ENCODE results near the gene SLC25A21. TPM values are rescaled to one million over a fixed set of nuclear protein-coding genes. Genes with fewer than 3 reads are reported as not detected.

The SLC25A21 gene
- total and polyA plus RNA-seq, 8 donors, result 0.40 to 5.4 (median 1.3) TPM; not detected in 2

DNA sequence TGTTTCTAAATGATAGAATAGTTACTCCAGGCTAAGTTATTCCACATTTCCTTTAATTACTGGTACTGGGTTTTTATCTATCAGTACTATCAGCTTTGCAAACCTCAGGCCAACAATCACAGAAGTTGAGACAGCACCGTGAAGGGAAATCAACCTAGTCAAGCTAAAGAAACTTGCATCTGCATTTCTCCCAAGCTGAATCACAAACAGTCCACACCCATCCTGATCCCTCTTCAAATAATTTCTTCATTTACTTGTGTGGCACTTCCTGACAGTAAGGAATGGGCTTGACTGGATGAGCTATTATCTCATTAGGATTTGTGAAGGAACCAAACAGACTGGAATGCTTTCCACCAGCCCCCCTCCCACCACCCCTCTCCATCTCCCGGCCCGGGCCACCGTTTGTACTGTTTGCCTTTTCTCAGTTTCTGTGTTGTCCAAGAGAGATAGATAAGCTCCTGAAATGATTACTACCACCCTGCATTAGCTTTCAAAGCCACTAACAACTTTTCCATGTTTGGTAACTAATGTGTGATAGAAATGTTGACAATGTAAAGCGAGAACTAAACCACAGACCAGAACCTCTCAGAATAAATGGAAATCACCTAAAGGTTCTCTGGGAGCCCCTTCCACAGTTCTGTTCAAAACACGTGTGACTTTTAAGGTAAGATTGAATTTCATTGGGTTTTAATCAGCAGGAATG, 236.3 kb downstream of the SLC25A21 start:
- H3K4me1 ChIP-seq, result no peaks in the 10 kb centered on the region
- 17 to 33% (median 23%) methylated on average over 6 of the region's 6 CpGs for WGBS, 5 donors
- no peak overlapping the region for H3K27ac ChIP-seq
- DNase-seq, result no peak
- intact Hi-C loops (cut with DNase I; ENCODE audit: low total_unique reads), result loop anchor here (5.0 kb wide), 1 partner anchor 289 kb away; no protein-coding TSS in a partner anchor
- H3K4me3 ChIP-seq, result no peak overlapping the region
- no peaks in the 10 kb centered on the region for H3K27me3 ChIP-seq
- no peaks in the 10 kb centered on the region for H3K9me3 ChIP-seq
- TF ChIP-seq, protein P1, sequence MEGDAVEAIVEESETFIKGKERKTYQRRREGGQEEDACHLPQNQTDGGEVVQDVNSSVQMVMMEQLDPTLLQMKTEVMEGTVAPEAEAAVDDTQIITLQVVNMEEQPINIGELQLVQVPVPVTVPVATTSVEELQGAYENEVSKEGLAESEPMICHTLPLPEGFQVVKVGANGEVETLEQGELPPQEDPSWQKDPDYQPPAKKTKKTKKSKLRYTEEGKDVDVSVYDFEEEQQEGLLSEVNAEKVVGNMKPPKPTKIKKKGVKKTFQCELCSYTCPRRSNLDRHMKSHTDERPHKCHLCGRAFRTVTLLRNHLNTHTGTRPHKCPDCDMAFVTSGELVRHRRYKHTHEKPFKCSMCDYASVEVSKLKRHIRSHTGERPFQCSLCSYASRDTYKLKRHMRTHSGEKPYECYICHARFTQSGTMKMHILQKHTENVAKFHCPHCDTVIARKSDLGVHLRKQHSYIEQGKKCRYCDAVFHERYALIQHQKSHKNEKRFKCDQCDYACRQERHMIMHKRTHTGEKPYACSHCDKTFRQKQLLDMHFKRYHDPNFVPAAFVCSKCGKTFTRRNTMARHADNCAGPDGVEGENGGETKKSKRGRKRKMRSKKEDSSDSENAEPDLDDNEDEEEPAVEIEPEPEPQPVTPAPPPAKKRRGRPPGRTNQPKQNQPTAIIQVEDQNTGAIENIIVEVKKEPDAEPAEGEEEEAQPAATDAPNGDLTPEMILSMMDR (IDR thresholded peaks at IDR 0.05), result no peak
- TF ChIP-seq POLR2A (IDR thresholded peaks at IDR 0.05), result no peak
- no peak for TF ChIP-seq POLR2AphosphoS5 (IDR thresholded peaks at IDR 0.05)
- no peak for TF ChIP-seq EP300 (IDR thresholded peaks at IDR 0.05)
- no peaks in the 10 kb centered on the region for H3K36me3 ChIP-seq

DNA sequence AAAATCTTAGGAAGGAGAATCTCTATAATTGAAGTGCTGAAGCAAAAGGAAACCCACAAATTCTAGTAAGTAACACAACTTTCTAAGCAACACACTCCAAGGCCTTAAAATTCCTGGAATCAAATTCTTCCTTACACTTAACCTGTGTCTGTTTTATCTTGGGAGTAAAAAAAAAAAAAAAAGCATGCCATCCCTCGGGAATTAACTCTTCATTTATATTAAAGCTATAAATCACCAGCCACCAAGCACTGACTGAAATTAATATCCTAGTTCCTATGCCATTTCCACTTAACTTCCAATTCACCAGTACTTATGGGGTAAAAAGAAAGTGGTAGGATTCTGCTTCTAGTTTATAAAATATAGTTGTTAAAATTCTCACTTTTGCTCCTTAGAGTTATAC, 238.1 kb downstream of the SLC25A21 start:
- intact Hi-C loops (cut with DNase I; ENCODE audit: low total_unique reads), result no loop called here
- Histone ChIP-seq H3K27ac (no peak overlapping the region), H3K36me3 (no peaks in the 10 kb centered on the region), H3K4me1 (no peaks in the 10 kb centered on the region), H3K4me3 (no peak overlapping the region), H3K27me3 (no peaks in the 10 kb centered on the region), H3K9me3 (no peaks in the 10 kb centered on the region)
- no peak for DNase-seq
- WGBS, 5 donors, result 59 to 81% (median 70%) methylated on average over 1 of the region's 1 CpG
- TF ChIP-seq POLR2A (IDR thresholded peaks at IDR 0.05) (no peak), POLR2AphosphoS5 (IDR thresholded peaks at IDR 0.05) (no peak), EP300 (IDR thresholded peaks at IDR 0.05) (no peak)
- TF ChIP-seq, protein P1 (IDR thresholded peaks at IDR 0.05), result no peak

GRCh38 chr14:36931791-36932190, 240.6 kb downstream of the SLC25A21 start:
- 69 to 84% (median 73%) methylated on average over 2 of the region's 2 CpGs for WGBS, 5 donors
- intact Hi-C loops (cut with DNase I; ENCODE audit: low total_unique reads), result no loop called here
- Histone ChIP-seq H3K9me3 (no peaks in the 10 kb centered on the region), H3K4me3 (no peak overlapping the region), H3K27ac (no peak overlapping the region), H3K36me3 (no peaks in the 10 kb centered on the region), H3K4me1 (no peaks in the 10 kb centered on the region), H3K27me3 (no peaks in the 10 kb centered on the region)
- TF ChIP-seq, protein P1 (IDR thresholded peaks at IDR 0.05), result no peak
- TF ChIP-seq POLR2AphosphoS5 (IDR thresholded peaks at IDR 0.05), result no peak
- no peak for TF ChIP-seq POLR2A (IDR thresholded peaks at IDR 0.05)
- no peak for TF ChIP-seq EP300 (IDR thresholded peaks at IDR 0.05)
- no peak for DNase-seq

- Histone ChIP-seq H3K27ac (no peak overlapping the region), H3K27me3 (no peaks in the 10 kb centered on the region), H3K36me3 (no peaks in the 10 kb centered on the region), H3K4me1 (no peaks in the 10 kb centered on the region), H3K9me3 (no peaks in the 10 kb centered on the region), H3K4me3 (no peak overlapping the region)
- intact Hi-C loops (cut with DNase I; ENCODE audit: low total_unique reads), result no loop called here
- WGBS, 5 donors, result 67 to 79% (median 74%) methylated on average over 4 of the region's 4 CpGs
- no peak for TF ChIP-seq POLR2A (IDR thresholded peaks at IDR 0.05)
- TF ChIP-seq, protein P1 (IDR thresholded peaks at IDR 0.05), result no peak
- no peak for TF ChIP-seq EP300 (IDR thresholded peaks at IDR 0.05)
- TF ChIP-seq POLR2AphosphoS5 (IDR thresholded peaks at IDR 0.05), result no peak
- DNase-seq, result no peak
These were observed 244.0 kb downstream of the SLC25A21 start for GRCh38 chr14:36928432-36928831.

All from stomach (tissue), 9 donors.